GM23338 (cell line): Measurements from ENCODE around the gene P2RX7. TPM values are rescaled to one million over a fixed set of nuclear protein-coding genes. Genes with fewer than 3 reads are reported as not detected.
"Not testable (repeated sequence)": the region's sequence is repeated elsewhere in the genome, so short reads cannot be mapped to it uniquely, and the experiment has no call there.

Experiments used
- ATAC-seq: fragments of 200-7000 bp; cut with Tn5 transposase; 3 replicates; pipeline ENCODE4 v1.9.1; 2020
- DNase-seq: peaks from one replicate; pipeline ENCODE4 v3.0.0-alpha.2; 2015; ENCODE audit warnings: low spot score
- H2AFZ ChIP-seq: fragments of 200-600 bp; sonication (generic); 2 replicates; pipeline ENCODE4 v1.8.0; 2016; ENCODE audit warnings: antibody characterized with exemption, mild to moderate bottlenecking, moderate library complexity
- H3F3A ChIP-seq: fragments of 200-600 bp; sonication (generic); replicated peaks from 2 replicates; pipeline ENCODE4 v1.8.0; 2017; ENCODE audit warnings: antibody characterized with exemption, mixed run types, low read depth
- H3K27ac ChIP-seq: fragments of 200-600 bp; sonication (generic); 2 replicates; pipeline ENCODE4 v1.6.1; 2016; ENCODE audit warnings: low read depth
- H3K27me3 ChIP-seq: fragments of 200-600 bp; sonication (generic); 2 replicates; pipeline ENCODE4 v1.8.0; 2016; ENCODE audit warnings: mild to moderate bottlenecking, mixed run types, moderate library complexity; ENCODE audit not compliant: insufficient read depth
- H3K36me3 ChIP-seq: fragments of 200-600 bp; sonication (generic); 2 replicates; pipeline ENCODE4 v1.8.0; 2016; ENCODE audit warnings: mild to moderate bottlenecking; ENCODE audit not compliant: insufficient read depth
- H3K4me1 ChIP-seq: fragments of 200-600 bp; sonication (generic); 2 replicates; pipeline ENCODE4 v1.8.0; 2016; ENCODE audit warnings: mild to moderate bottlenecking, moderate library complexity; ENCODE audit not compliant: insufficient read depth
- H3K4me2 ChIP-seq: fragments of 200-600 bp; sonication (generic); 2 replicates; pipeline ENCODE4 v1.7.1; 2017; ENCODE audit warnings: mixed run types
- H3K4me3 ChIP-seq: fragments of 200-600 bp; sonication (generic); 2 replicates; pipeline ENCODE4 v1.6.1; 2016; ENCODE audit warnings: mixed run types
- H3K79me2 ChIP-seq: fragments of 200-600 bp; sonication (generic); replicated peaks from 2 replicates; pipeline ENCODE4 v1.8.0; 2017; ENCODE audit warnings: mild to moderate bottlenecking; ENCODE audit not compliant: insufficient read depth
- H3K9me2 ChIP-seq: fragments of 200-600 bp; sonication (generic); 2 replicates; pipeline ENCODE4 v1.8.0; 2017; ENCODE audit not compliant: insufficient read depth
- H4K20me1 ChIP-seq: fragments of 200-600 bp; sonication (generic); replicated peaks from 2 replicates; pipeline ENCODE4 v1.8.0; 2017; ENCODE audit warnings: mild to moderate bottlenecking; ENCODE audit not compliant: insufficient read depth
- H3K27ac Mint-ChIP-seq: 2 replicates; pipeline ENCODE4 v1.8.0; 2020; ENCODE audit warnings: inconsistent platforms, mild to moderate bottlenecking, moderate library complexity, mixed read lengths
- H3K27me3 Mint-ChIP-seq: 3 replicates; pipeline ENCODE4 v1.8.0; 2022; ENCODE audit warnings: low read depth, mild to moderate bottlenecking, moderate library complexity, mixed read lengths, inconsistent platforms; ENCODE audit not compliant: insufficient read depth, poor library complexity
- H3K36me3 Mint-ChIP-seq: 3 replicates; pipeline ENCODE4 v1.8.0; 2021; ENCODE audit warnings: low read depth, mild to moderate bottlenecking, inconsistent platforms, moderate library complexity, mixed read lengths
- H3K4me1 Mint-ChIP-seq: 3 replicates; pipeline ENCODE4 v1.8.0; 2020; ENCODE audit warnings: mild to moderate bottlenecking, inconsistent platforms, mixed read lengths
- H3K4me3 Mint-ChIP-seq: 3 replicates; pipeline ENCODE4 v1.8.0; 2021; ENCODE audit warnings: moderate library complexity, mild to moderate bottlenecking, inconsistent platforms, mixed read lengths
- H3K9me3 Mint-ChIP-seq: 3 replicates; pipeline ENCODE4 v1.8.0; 2020; ENCODE audit warnings: moderate library complexity, mild to moderate bottlenecking, inconsistent platforms, mixed read lengths
- CREB1 ChIP-seq: fragments of 250-450 bp; sonication (Bioruptor Pico); IDR thresholded peaks from 2 replicates; pipeline ENCODE4 v1.5.0; 2020; ENCODE audit warnings: low read depth, mild to moderate bottlenecking, moderate library complexity
- EZH2 ChIP-seq: fragments of 200-600 bp; sonication (generic); IDR thresholded peaks from one replicate; pipeline ENCODE4 v1.8.0; 2017; ENCODE audit warnings: antibody characterized with exemption, mild to moderate bottlenecking, low read depth; ENCODE audit not compliant: unreplicated experiment
- EZH2phosphoT487 ChIP-seq: fragments of 200-600 bp; sonication (generic); IDR thresholded peaks from one replicate; pipeline ENCODE4 v1.8.1; 2018; ENCODE audit warnings: antibody characterized with exemption; ENCODE audit not compliant: unreplicated experiment
- NANOG ChIP-seq: IDR thresholded peaks from 2 replicates; pipeline ENCODE4 v1.6.1; 2016; ENCODE audit warnings: antibody characterized with exemption, borderline replicate concordance
- POLR2AphosphoS5 ChIP-seq: IDR thresholded peaks from 2 replicates; pipeline ENCODE4 v1.6.1; 2016; ENCODE audit warnings: antibody characterized with exemption, low read depth
- REST ChIP-seq: IDR thresholded peaks from one replicate; pipeline ENCODE4 v1.6.1; 2018; ENCODE audit warnings: antibody characterized with exemption; ENCODE audit not compliant: unreplicated experiment
- ZNF114 ChIP-seq: fragments of 250-450 bp; sonication (Bioruptor Pico); IDR thresholded peaks from 2 replicates; pipeline ENCODE4 v1.5.0; 2020; ENCODE audit warnings: mild to moderate bottlenecking, moderate library complexity
- ZNF331 ChIP-seq: fragments of 250-450 bp; sonication (Bioruptor Pico); IDR thresholded peaks from 2 replicates; pipeline ENCODE4 v1.5.0; 2020; ENCODE audit warnings: low read depth, mild to moderate bottlenecking, moderate library complexity
- ZNF462 ChIP-seq: fragments of 250-450 bp; sonication (Bioruptor Pico); IDR thresholded peaks from 2 replicates; pipeline ENCODE4 v1.5.0; 2020; ENCODE audit warnings: mild to moderate bottlenecking, moderate library complexity
- polyA plus RNA-seq: library from polyadenylated mRNA; unstranded; fragments of >200 nt; fragmentation: Nextera tagmentation; extraction: Ambion mirVana; gene quantifications from 2 replicates; pipeline ENCODE4 v1.2.1, GENCODE V29; 2016
- total RNA-seq: library from RNA; depleted of rRNA; stranded (reverse); fragments of >200 nt; shearing (Covaris generic); gene quantifications from 2 replicates; pipeline ENCODE4 v1.2.3, GENCODE V29; 2014
- TF ChIP-seq, protein P1 (sequence below), 2 experiments: fragments of 200-600 bp in 1 of 2; sonication (generic) in 1 of 2; conservative IDR thresholded peaks; 2 replicates each; pipeline versions ENCODE4 v1.5.1 to v1.6.1; 2016 to 2017; ENCODE audit warnings: antibody characterized with exemption in 2 of 2, low read depth in 2 of 2, mild to moderate bottlenecking in 2 of 2, moderate library complexity in 1 of 2

Gene P2RX7
- total and polyA plus RNA-seq, 2 experiments from 2014 or later = 0.24 to 0.48 TPM

DNA sequence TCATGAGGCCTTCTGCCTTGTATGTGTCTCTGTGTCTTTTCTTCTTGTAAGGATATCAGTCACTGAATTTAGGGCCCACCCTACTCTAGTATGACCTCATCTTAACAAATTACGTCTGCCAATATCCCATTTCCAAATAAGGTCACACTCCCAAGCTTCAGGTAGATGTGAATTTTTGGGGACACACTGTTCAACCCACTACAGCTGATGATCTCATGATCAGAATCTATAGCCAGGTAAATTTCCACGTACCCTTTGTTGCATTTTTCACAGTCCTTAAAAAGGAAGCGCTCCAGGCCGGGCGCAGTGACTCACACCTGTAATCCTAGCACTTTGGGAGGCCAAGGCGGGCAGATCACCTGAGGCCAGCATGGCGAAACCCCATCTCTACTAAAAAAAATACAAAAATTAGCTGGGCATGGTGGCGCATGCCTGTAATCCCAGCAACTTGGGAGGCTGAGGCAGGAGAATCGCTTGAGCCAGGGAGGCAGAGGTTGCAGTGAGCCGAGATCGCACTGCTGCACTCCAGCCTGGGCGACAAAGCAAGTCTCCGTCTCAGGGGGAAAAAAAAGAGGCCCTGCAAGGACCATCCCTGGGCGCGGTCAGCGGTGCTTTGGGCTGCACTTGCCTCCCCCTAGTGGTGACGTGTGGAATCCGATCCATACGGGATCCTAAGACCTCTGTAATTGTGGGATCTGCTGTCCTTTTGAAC lies 97.3 kb downstream of the P2RX7 start:
- H3K4me3 Mint-ChIP-seq, H3K79me2 ChIP-seq, H3K4me1 Mint-ChIP-seq, H3K36me3 ChIP-seq, H3K4me1 ChIP-seq, H3F3A ChIP-seq, H3K9me2 ChIP-seq, H4K20me1 ChIP-seq, H3K27ac ChIP-seq, H3K9me3 Mint-ChIP-seq, H2AFZ ChIP-seq, H3K27me3 Mint-ChIP-seq, H3K36me3 Mint-ChIP-seq, H3K4me3 ChIP-seq, H3K27me3 ChIP-seq: not testable (repeated sequence)
- H3K4me2 ChIP-seq = 0 out of 2 replicates have a peak overlapping the region, but pooled peaks have one; percentile 54
- TF ChIP-seq, protein P1, sequence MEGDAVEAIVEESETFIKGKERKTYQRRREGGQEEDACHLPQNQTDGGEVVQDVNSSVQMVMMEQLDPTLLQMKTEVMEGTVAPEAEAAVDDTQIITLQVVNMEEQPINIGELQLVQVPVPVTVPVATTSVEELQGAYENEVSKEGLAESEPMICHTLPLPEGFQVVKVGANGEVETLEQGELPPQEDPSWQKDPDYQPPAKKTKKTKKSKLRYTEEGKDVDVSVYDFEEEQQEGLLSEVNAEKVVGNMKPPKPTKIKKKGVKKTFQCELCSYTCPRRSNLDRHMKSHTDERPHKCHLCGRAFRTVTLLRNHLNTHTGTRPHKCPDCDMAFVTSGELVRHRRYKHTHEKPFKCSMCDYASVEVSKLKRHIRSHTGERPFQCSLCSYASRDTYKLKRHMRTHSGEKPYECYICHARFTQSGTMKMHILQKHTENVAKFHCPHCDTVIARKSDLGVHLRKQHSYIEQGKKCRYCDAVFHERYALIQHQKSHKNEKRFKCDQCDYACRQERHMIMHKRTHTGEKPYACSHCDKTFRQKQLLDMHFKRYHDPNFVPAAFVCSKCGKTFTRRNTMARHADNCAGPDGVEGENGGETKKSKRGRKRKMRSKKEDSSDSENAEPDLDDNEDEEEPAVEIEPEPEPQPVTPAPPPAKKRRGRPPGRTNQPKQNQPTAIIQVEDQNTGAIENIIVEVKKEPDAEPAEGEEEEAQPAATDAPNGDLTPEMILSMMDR (conservative IDR thresholded peaks at IDR 0.05; ENCODE audit: low read depth in 2 of 2) = peak; percentile 93 to 95
- TF ChIP-seq CREB1 (CRISPR knock-in tag) = peak; percentile 39; the same call in 1 of the 2 replicates
- ATAC-seq (peak; percentile 90), DNase-seq (peak; percentile 97)
- peak overlapping the region; percentile 7; the same call in 1 of the 2 replicates for H3K27ac Mint-ChIP-seq

- H3K4me1 ChIP-seq = no peaks in the 10 kb centered on the region; the same call in 1 of the 2 replicates
- no peaks in the 10 kb centered on the region for H3F3A ChIP-seq
- peak; percentile 42 for DNase-seq
- H3K36me3 ChIP-seq = 0 out of 2 replicates have a peak, but pooled peaks cover 2% of the 10 kb centered on the region
- Mint-ChIP-seq H3K27ac (no peak overlapping the region), H3K36me3 (peaks cover 9% of the 10 kb centered on the region), H3K27me3 (peaks cover 3% of the 10 kb centered on the region), H3K9me3 (no peaks in the 10 kb centered on the region), H3K4me1 (peaks cover 6% of the 10 kb centered on the region), H3K4me3 (no peak overlapping the region)
- no peaks in the 10 kb centered on the region for H4K20me1 ChIP-seq
- H3K4me2 ChIP-seq = no peak overlapping the region
- H3K27me3 ChIP-seq = no peaks in the 10 kb centered on the region
- no peaks in the 10 kb centered on the region for H3K9me2 ChIP-seq
- peak; percentile 67 for ATAC-seq
- H2AFZ ChIP-seq = no peak overlapping the region
- no peak overlapping the region for H3K4me3 ChIP-seq
- no peak overlapping the region for H3K27ac ChIP-seq
- H3K79me2 ChIP-seq = no peaks in the 10 kb centered on the region
- TF ChIP-seq ZNF114 (CRISPR knock-in tag) = no peak
- TF ChIP-seq CREB1 (CRISPR knock-in tag) = no peak
- TF ChIP-seq ZNF462 (CRISPR knock-in tag) = no peak
- TF ChIP-seq EZH2phosphoT487 = no peak
- no peak for TF ChIP-seq REST
- no peak for TF ChIP-seq ZNF331 (CRISPR knock-in tag)
- TF ChIP-seq NANOG = no peak
- no peak for TF ChIP-seq POLR2AphosphoS5
- no peak for TF ChIP-seq EZH2
Measured at GRCh38 chr12:121230538-121230907, 97.8 kb downstream of the P2RX7 start.
